Heart left ventricle (tissue), 13 donors: ENCODE measurements around the gene NECTIN4.

Experiments used
- CTCF ChIP-seq, 12 donors: fragments of 200-600 bp; sonication (generic) in 4 of 12; IDR thresholded peaks; one replicate each; pipeline versions ENCODE4 v1.5.0 to v1.8.0; 2018 to 2022; ENCODE audit warnings: antibody characterized with exemption in 12 of 12, mild to moderate bottlenecking in 5 of 12
- POLR2A ChIP-seq, 2 donors: fragments of 450-650 bp; IDR thresholded peaks; one replicate each; pipeline ENCODE4 v1.6.1; 2017; ENCODE audit warnings: antibody characterized with exemption in 2 of 2, mild to moderate bottlenecking in 2 of 2, moderate library complexity in 2 of 2
- donor health status: ischemic (EF 13 %, LVEDD 7.1; RV severe dilation, severe dysfunction).
- donor health status: DM: no; HTN: yes; CAD: no.
- donor health status: DM: no; HTN: no; CAD: no.
- donor health status: ischemic (EF 25% LVEDD 6.9; RV normal size, moderate dysfunction).
- donor health status: ischemic (EF 25% LVEDD 5.7; RV mildly dilated, moderate dysfunction).
- donor health status: ischemic (EF 35%, LVEDD 5.7; RV mildly dilated, moderate dysfunction).
- donor health status: nonischemic (EF 11% LVEDD 7.7; RV severe dilation, severe dysfunction).
- donor health status: DM: yes; HTN: yes; CAD: no.
- donor health status: PGD.
- donor health status: ischemic (EF 29% LVEDD 5.4; RV normal size, mild dysfunction).
- donor health status: nonischemic (EF 23%, LVEDD 6.1; RV moderate dilation, normal function).

- TF ChIP-seq CTCF (IDR thresholded peaks at IDR 0.05): no peak
- no peak for TF ChIP-seq POLR2A (IDR thresholded peaks at IDR 0.05)
Observed at GRCh38 chr1:161095230-161095629, 5.9 kb upstream of the NECTIN4 start.
